HG03378 (cell line): ENCODE data around the gene MPZL1.
"Not testable (repeated sequence)": the region's sequence is repeated elsewhere in the genome, so short reads cannot be mapped to it uniquely, and the experiment has no call there.

Experiments
- ATAC-seq: cut with Tn5 transposase; IDR thresholded peaks from one replicate; pipeline ENCODE4 v1.9.1; 2021; ENCODE audit warnings: mild to moderate bottlenecking, moderate library complexity; ENCODE audit not compliant: unreplicated experiment

The MPZL1 gene

DNA sequence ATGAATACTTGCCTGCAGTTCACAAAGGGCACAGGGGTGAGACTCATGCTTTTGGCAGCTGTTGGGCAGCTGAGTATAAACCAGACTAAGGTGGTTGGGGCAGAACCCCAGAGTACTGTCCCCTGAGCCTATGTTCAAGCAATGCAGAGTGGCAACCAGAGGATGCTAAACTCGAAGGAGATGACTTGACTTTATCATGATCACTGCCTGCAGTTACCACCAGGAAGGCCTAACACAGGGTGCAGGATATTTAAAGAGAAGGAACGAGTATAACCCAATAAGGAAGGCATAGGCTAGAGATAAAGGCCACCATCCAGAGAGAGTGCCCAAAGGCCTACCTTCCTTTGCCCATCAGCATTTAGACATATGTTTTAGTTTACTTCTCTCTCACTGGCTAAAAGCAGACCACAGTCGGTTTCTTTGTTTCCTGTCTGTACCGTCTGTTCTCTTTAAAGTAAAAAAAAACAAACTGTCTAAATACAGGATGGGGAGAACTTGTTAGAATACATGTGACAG is 83.3 kb downstream of the MPZL1 start:
- ATAC-seq = peak; percentile 40

DNA sequence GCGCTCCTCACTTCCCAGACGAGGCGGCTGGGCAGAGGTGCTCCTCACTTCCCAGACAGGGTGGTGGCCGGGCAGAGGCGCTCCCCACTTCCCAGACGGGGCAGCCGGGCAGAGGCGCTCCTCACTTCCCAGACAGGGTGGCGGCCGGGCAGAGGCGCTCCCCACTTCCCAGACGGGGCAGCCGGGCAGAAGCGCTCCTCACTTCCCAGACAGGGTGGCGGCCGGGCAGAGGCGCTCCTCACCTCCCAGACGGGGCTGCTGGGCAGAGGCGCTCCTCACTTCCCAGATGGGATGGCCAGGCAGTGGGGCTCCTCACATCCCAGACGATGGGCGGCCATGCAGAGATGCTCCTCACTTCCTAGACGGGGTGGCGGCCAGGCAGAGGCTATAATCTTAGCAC is 84.5 kb downstream of the MPZL1 start:
- ATAC-seq = not testable (repeated sequence)

DNA sequence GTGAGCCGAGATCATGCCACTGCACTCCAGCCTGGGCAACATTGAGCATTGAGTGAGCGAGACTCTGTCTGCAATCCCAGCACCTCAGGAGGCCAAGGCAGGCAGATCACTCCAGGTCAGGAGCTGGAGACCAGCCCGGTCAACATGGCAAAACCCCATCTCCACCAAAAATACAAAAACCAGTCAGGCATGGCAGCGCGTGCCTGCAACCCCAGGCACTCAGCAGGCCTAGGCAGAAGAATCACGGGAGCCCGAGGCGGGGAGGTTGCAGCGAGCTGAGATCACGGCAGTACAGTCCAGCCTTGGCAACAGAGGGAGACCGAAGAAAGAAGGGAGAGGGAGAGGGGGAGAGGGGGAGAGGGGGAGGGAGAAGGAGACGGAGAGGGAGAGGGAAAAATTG is 84.9 kb downstream of the MPZL1 start:
- not testable (repeated sequence) for ATAC-seq

DNA sequence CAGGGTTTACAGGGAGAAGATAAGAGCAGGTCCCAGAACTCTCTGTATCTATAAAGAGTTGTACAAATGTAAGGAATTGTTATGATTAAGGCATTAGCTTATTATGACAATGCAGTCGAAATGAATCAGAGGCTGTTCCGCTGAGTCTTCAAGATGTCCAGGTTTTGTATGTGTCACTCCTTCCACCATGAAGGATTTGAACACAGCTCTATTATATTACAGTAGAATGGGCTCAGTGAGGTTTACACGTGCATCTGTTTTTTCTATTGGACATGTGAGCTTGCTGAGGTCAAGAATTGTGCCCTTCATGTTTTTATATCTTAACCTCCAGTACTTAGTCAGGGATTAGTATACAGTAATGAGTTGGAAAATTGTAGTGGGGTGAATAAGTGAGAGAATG is 86.3 kb downstream of the MPZL1 start:
- no peak for ATAC-seq

DNA sequence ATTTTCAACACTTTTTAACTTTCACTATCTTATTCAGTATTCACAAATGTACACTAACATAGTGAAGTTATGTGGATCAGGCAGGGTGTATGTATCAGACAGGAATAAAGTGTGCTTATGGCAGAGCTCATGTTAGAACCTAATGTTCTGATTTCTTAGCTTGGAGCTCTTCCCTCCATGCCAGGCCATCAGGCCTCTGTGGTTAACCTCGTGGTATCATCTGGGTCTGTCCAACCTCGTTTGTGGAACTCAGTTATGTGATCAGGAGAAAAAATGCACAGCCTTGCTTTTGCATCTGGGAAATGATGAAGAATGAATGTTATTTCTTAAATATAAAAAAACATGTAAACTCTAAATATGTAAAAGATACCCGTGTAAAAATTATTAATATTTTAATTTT is 86.9 kb downstream of the MPZL1 start:
- no peak for ATAC-seq

DNA sequence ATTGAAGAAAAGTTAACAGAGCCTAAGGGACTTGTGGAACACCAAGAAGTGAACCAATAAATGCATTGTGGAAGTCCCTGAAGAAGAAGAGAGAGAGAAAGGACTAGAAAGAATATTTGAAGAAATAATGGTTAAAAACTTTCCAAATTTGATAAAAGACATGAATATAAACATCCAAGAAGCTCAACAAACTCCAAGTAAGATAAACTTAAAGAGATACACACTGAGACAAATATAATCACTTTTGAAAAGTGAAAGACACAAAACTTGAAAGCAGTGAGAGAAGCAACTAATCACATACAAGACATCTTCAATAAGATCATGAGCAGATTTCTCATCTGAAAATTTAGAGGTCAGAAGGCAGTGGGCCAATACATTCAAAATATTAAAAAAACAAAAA is 91.2 kb downstream of the MPZL1 start:
- ATAC-seq = no peak

DNA sequence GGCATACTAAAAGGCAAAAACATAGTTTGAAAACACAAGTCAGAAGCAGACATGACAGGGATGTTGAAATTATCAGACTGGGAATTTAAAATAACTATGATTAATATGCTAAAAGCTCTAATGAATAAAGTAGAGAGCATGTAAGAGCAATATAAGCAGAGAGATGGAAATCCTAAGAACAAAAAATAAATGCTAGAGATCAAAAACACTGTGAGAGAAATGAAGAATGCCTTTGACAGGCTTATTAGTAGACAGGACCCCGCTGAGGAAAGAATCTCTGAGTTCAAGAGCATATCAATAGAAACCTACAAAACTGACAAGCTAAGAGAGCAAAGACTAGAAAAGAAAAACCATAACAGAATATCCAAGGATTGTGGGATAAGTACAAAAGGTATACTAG is 93.9 kb downstream of the MPZL1 start:
- ATAC-seq = no peak

DNA sequence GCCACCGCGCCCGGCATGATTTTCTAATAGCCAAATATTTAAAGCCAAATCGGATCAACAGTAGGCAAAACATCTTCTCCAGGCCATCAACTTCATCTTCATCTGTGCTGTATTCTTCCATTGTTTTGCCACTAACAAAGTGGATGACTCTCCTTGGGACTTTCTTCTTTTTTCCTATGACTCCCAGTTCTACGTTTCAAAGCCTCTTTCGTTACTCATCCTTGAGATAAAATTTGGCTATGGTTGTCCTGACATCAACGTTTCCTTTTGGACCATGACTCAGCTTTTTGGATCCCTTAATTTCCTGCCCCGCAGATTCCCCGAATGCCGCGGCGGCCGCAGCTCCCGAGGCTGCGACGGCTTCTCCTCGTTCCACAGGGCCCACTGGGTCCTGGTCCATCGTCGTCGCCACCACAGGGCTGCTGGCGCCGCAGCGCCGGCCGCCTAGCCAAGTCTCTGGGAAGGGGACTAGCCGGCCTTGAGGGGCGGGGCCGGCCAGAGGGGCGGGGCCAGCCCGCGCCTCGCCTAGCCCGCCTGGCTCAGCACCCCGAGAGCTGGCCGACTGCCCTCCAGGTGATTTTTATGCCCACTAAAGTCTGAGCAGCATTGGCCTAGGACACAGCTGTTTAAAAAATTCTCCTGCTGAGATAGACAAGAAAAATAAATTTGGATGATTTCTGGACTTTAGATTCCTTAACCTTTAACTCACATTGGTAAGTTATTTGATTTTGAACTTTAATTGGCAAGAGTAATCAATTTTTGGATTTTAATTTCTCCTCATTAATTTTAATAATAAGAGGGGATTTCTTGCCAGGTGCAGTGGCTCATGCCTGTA is 98.3 kb downstream of the MPZL1 start:
- no peak for ATAC-seq

DNA sequence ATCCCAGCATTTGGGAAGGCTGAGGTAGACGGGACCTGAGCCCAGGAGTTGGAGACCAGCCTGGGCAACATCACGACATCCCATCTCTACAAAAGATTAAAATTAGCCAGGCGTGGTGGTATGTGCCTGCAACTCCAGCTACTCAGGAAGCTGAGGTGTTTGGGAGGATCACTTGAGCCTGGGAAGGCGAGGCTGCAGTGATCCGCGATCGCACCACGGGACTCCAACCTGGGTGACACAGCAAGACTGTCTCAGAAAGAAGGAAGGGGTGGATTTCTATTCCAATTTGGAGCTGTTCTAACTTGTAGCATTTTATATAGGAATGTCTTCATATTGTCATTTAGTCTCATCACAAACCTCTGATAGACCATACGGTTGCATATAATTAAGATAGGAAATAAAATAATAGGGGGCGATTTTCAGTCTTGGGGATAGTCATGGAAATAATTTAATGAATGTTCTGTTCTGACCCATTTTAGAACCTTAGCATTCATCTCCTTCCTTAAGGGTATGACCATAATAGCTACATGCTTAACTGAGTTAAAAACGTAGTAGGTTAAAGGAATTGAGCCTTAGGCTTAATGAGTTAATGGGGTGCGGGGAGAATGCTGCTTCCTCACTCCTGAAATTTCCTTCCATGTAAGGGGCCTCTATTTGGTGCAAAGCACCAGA is 99.0 kb downstream of the MPZL1 start:
- ATAC-seq = no peak

DNA sequence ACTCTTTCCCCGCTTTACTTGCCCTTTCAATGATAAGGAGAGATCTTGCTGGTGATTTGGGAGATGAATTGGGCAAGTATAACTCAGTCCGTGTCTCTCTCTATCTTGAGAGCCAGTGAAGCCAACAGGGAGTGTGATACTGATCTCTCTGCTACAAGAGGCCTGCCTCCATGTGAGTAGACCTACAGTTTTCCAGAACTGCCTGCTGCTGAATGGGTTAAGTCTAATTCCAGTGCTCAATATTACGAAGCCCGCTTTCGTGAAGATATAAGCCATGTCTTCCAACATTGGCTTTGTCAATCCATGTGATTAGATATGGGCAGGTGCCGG is 99.5 kb downstream of the MPZL1 start:
- no peak for ATAC-seq

DNA sequence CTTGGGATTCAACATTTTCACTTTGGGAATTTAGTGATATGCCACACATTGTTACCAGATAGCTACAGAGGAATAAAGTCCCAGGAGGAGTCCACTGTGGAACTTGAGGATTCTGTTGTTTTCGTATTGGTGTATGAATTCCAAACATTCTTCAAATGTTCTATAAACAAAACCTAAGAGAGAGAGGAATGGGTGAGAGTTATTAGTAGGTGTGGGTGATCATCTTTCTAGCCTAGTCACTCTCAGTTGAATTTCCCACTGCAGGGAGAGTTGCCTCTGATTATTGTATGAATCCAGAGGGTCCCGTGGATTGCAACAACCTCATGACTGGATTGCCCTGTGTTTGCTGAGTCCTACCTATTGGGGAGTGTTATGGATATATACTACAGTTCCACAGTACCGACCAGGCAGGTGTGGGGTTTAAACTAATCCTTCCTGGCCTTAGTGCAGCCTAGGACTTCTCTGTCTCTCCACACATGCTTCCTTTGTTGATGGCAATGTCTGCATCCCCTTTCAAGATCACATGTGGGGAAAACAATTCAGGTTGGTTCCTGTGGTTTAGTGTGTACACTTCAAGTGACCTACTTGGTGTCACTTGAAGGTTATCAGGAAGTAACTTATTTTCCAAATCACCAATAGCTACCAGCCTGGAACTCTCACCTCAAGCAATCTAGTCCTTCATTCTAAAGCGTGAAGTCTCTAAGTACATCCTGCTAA is 100.3 kb downstream of the MPZL1 start:
- ATAC-seq = no peak

DNA sequence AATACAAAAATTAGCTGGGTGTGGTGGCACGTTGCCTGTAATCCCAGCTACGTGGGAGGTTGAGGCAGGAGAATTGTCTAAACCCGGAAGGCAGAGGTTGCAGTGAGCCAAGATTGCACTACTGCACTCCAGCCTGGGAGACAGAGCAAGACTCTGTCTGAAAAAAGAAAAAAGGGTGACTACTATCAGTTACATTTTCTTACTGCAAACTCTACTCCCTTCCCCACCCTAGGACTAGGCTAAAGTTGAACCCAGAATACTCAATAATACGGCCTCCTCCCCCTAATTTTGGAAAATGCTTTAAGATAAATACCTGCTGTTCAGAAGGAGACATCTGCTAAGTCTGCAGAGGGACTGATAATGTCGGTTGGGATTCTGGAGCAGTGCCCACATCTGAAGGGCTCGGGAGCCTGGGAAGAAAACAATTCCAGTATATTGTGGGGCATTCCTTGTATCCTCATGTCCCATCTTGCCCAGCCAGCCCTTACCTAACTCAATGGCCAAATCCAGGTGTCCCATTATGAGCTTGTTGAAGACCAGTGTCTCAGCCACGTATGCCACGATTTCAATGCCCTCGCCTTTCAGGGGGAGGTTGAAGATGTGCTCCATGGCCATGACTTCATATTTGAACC is 102.5 kb downstream of the MPZL1 start:
- ATAC-seq = no peak

DNA sequence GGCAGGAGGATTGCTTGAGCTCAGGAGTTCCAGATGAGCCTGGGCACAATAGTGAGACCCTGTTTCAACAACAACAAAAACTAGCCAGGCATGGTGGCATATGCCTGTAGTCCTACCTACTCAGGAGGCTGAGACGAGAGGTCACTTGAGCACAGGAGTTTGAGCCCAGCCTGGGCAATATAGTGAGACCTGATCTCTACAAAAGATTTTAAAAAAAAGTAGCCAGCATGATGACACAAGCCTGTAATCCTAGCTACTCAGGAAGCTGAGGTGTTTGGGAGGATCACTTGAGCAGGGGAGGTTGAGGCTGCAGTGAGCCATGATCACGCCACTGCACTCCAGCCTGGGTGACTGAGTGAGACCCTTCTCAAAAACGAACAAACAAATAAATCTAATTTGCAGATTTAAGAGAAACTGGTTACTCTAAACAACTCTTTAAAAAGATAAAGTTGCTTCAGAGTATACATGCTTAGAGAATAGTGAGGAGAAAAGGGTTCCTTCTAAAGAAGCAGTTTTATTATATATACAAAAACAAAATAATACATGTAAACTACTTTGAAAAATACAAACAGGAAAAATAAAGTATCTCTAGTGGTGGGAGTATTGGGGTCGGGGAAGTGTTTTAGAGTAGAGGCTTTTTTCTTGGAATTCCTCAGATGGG is 103.8 kb downstream of the MPZL1 start:
- no peak for ATAC-seq

DNA sequence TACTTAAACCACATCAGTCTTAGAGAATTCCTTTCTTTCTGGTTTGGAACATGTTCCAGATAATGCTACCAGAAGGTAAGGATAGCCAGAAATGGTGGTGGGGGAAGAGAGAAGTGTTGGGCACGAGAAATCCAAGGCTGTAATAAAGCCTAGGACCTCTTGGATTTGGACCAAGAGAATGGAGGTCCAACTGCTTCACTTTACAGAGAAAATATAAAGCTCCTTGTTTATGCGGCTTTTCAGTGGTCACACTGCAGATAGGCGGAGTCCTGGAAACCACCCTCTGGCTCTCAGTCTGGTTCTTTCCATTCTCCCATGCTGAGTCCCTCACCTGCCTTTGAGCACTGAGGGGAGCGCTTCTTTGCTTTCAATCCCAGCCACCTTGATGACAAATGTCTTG is 104.3 kb downstream of the MPZL1 start:
- no peak for ATAC-seq

DNA sequence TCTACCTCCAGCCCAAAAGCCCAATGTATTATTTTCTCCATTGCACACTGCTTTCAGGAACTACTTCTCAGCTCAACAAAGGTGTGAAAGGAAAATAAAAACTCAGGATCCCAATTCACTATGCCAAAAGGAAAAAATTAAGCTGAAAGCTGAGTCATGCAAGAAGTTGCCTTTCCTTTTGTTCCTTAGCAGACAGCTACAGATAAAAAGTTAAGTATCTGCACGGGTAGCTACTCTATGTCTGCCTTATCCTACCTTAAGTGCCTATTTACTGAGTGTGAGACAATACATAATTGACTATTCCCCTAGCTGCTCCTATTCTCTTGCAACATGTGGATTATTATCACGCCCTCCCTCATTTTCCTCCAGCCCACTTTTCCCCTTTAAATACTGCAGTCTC is 108.1 kb downstream of the MPZL1 start:
- no peak for ATAC-seq

DNA sequence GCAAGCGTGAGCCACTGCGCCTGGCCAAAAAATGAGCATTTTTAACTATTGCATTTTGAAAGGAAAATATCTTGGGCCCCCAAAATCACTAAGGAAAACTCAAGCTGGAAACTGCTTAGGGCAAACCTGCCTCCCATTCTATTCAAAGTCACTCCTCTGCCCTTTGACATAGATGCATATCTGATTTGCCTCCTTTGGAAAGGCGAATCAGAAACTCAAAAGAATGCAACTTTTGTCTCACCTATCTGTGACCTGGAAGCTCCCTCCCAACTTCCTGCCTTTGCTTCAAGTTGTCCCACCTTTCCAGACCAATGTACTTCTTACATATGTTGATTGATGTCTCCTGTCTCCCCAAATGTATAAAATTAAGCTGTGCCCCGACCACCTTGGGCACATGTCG is 108.9 kb downstream of the MPZL1 start:
- not testable (repeated sequence) for ATAC-seq

DNA sequence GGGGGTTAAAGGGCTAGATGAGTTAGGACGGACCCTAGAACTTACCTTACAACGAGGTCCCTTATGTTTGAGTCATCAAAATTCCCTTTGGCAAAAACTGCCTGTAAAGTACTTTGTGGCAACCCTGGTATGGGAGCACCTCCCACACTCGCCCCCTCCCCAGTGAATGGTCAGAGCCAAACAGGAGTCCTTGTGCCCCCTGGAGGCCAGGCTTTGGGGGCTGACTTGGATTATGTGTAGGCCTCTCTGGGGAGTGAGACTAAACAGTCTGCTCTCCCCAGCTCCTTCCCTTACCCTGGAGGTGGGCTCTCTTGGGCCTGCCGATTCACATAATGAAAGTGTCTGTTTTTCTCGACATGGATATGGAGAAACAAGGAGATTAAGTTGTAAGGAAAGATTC is 110.9 kb downstream of the MPZL1 start:
- ATAC-seq = no peak

DNA sequence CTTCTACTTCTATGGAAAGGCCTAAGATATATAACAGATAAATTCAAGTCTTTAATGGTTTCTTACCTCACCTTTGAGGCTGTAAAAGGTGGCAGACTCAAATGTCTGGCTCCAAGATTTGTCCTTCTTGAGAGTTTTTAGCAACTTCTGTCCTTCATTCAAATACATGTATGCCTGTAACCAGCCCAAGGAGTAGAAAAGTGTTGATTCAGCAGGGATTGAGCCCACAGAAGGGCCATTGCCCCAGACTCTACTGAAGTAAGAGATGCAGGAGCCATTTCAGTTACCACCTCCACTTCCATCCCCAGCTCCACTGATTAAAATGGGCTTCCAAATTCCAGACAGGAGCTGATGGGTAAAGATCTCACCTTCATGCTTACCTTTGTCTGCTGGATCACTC is 112.1 kb downstream of the MPZL1 start:
- ATAC-seq = no peak

DNA sequence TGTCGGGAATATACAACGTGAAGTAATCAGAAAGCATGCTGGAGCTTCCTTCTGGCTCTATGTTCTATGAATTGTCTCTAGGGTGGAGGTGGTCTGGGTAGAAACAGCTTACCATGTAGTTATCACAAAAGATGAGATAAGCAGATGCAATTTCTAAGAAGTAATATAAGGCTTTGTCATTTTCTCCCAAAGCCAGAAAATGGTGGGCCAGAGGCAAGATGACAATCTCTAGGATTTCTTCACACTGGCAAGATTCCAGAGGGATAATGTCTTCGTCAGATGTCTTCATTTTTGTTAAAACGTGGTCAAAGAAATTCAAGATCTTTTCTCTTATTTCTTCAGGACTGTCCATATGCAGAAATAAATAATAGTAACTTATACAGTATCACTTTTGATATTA is 114.4 kb downstream of the MPZL1 start:
- ATAC-seq = no peak

DNA sequence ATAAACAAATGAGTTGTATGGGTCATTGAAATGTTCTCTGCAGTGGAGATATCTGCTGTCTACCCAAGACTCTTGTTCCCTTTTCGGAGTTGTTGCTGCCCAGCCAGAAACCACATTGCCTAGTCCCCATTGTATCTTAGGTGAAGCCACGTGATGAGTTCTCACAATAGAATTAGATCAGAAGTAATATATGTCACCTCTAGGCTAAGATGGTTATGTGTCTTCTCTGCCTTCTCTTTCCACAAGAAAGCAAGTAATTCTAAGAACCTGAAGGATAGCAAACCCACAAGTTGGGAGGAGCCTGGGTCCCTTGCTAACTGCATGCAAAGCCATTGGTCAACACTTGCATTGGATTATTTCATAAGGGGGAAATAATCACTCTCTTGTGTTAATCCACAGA is 115.5 kb downstream of the MPZL1 start:
- ATAC-seq = no peak

DNA sequence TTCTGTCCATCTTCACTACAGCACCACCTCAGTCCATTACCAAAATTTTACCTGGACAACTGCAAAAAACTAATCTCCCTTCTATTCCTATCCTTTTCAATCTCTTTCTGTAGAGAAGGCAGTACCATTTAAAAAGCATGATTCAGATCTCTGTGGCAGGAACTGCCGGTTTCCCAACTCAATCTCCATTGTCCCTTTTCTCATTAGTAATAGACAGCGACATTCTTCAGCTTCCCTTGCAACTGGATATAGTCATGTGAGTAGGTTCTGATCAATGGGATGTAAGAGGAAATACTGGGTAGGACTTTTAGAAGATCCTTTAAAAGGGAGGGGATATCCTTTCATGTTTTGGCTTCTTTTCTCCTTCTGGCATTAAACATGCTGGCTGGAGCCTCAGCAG is 117.2 kb downstream of the MPZL1 start:
- no peak for ATAC-seq
